Spleen (tissue), 3 donors: ENCODE data around the gene AKNAD1.

Source experiments
- POLR2A ChIP-seq, 3 donors: fragments of 450-650 bp; IDR thresholded peaks; one replicate each; pipeline ENCODE4 v1.5.1; 2017; ENCODE audit warnings: antibody characterized with exemption in 3 of 3, mild to moderate bottlenecking in 1 of 3
- POLR2AphosphoS5 ChIP-seq, 3 donors: sonication (generic); formaldehyde crosslinking; IDR thresholded peaks; one replicate each; pipeline ENCODE4 v1.5.1; 2017; ENCODE audit warnings: antibody characterized with exemption in 3 of 3

DNA sequence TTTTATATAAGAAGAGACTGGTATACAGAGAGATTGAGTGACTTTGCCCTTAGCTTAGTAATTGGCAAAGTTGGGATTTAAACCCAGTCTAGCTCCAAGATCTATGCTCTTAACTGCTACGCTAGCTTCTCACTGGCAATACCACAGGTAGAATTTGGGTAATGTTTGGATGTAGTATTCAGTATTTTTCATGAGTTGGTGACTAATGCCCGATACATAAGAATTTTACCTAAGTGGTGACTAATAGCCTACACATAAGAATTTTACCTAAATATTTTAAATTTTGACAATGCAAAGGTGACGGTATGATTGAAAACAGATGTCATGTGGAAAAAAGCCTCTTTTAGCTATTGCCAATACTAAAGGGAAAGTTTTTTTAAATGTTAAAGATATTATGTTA is 44.2 kb upstream of the AKNAD1 start:
- no peak for TF ChIP-seq POLR2A (IDR thresholded peaks at IDR 0.05)
- no peak for TF ChIP-seq POLR2AphosphoS5 (IDR thresholded peaks at IDR 0.05)
